GM06990 (cell line): Measurements from ENCODE around the gene TULP4.
"Not testable (repeated sequence)": the region's sequence is repeated elsewhere in the genome, so short reads cannot be mapped to it uniquely, and the experiment has no call there.

Experiments
- DNase-seq: peaks from one replicate; pipeline ENCODE4 v3.0.0-alpha.2; 2011; ENCODE audit not compliant: insufficient read length; ENCODE audit errors: extremely low read depth
- H3K27me3 ChIP-seq: replicated peaks from 2 replicates; pipeline ENCODE4 v1.6.0; 2011; ENCODE audit warnings: low read length; ENCODE audit not compliant: control insufficient read depth, insufficient read depth
- H3K36me3 ChIP-seq: 2 replicates; pipeline ENCODE4 v1.5.1; 2011; ENCODE audit warnings: low read length; ENCODE audit not compliant: control insufficient read depth, insufficient read depth
- H3K4me3 ChIP-seq: replicated peaks from 2 replicates; pipeline ENCODE4 v1.5.1; 2011; ENCODE audit warnings: low read depth, mild to moderate bottlenecking, control low read depth, low read length
- CTCF ChIP-seq: IDR thresholded peaks from 2 replicates; pipeline ENCODE4 v1.5.1; 2011; ENCODE audit warnings: low read length, control low read depth, mild to moderate bottlenecking, inconsistent platforms; ENCODE audit not compliant: insufficient read depth, poor library complexity, severe bottlenecking

TULP4 gene

DNA sequence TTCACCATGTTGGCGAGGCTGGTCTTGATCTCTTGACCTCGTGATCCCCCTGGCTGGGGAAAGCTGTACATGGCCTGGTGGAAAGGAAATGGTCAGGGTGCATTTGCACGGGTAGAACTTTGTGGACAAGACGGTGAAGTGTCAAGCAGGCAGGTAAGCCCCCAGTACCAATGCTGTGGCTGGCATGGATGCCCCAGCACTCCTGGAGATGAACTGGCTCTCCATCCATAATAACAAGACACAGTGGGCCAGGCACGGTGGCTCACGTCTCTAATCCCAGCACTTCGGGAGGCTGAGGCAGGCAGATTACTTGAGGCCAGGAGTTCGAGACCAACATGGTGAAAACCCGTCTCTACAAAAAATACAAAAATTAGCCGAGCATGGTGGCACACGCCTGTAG lies 210.4 kb downstream of the TULP4 start:
- no peak for DNase-seq

DNA sequence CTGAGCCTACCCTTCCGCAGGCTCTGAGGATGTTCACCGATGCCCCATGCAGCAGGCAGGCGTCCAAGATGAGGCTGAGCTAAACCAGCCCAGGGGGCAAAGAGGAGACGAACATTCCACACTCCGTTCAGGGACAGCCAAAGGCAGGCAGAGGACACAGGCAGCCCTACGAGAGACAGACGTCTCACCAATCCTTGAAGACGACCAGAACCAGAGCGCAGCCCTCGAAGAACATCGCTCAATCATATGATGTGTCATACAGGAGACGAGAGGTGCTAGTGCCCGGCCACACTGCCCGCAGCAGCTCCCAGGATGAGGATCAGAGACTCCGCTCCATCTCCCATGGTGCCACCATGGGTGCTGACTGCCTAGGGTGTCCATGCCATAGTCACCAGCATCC lies 212.0 kb downstream of the TULP4 start:
- no peak for TF ChIP-seq CTCF
- no peak overlapping the region for H3K4me3 ChIP-seq
- DNase-seq = no peak

More for the DNA sequence above, 210.4 kb downstream of the TULP4 start:
- Histone ChIP-seq H3K27me3 (no peaks in the 10 kb centered on the region), H3K36me3 (no peaks in the 10 kb centered on the region), H3K4me3 (no peak overlapping the region)
- no peak for TF ChIP-seq CTCF

GRCh38 chr6:158527858-158528257 lies 215.6 kb downstream of the TULP4 start:
- not testable (repeated sequence) for H3K36me3 ChIP-seq, DNase-seq, H3K4me3 ChIP-seq, H3K27me3 ChIP-seq

More for the DNA sequence above, 212.0 kb downstream of the TULP4 start:
- no peaks in the 10 kb centered on the region for H3K36me3 ChIP-seq
- H3K27me3 ChIP-seq = no peaks in the 10 kb centered on the region

DNA sequence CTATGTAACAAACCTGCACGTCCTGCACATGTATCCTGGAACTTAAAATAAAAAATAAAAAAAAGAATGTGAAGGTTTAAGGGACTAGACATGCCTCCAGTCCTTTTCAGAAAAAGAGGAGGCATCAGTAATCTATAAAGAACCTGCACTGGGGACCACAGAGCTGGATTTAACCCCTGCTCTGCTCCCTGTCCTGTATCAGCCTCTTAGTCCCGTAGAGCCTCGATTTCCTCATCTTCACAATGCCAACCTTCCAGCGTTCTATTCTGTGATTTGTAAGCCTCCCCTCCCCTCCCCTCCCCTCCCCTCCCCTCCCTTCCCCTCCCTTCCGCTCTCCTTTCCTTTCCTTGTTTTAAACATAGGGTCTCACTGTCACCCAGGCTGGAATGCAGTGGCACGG lies 216.6 kb downstream of the TULP4 start:
- no peaks in the 10 kb centered on the region for H3K27me3 ChIP-seq

GRCh38 chr6:158529629-158530028 lies 217.4 kb downstream of the TULP4 start:
- Histone ChIP-seq H3K27me3 (no peaks in the 10 kb centered on the region), H3K36me3 (no peaks in the 10 kb centered on the region), H3K4me3 (no peak overlapping the region)
- TF ChIP-seq CTCF = no peak
- DNase-seq = no peak

More for the DNA sequence above, 216.6 kb downstream of the TULP4 start:
- no peaks in the 10 kb centered on the region for H3K36me3 ChIP-seq
- no peak for DNase-seq
- TF ChIP-seq CTCF = no peak
- no peak overlapping the region for H3K4me3 ChIP-seq

DNA sequence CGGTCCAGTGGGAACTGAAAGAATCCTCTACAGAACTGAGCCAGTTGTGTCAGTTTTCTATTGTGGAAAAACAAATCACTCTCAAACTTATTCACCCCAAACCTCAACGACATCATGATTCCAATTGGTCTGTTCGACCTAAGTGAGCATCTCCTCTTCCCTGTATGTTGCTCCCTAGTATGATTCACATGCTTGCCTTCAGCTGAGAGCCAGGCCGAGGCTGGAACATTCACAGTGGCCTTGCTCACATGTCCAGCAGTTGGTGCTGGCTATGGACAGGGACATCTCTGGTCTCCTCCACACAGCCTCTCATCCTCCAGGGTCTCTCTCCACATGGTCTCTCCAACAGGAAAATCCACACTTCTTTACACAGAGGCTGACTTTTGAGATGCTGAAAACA lies 219.3 kb downstream of the TULP4 start:
- TF ChIP-seq CTCF = no peak
- H3K4me3 ChIP-seq = no peak overlapping the region
- H3K27me3 ChIP-seq = no peaks in the 10 kb centered on the region
- no peaks in the 10 kb centered on the region for H3K36me3 ChIP-seq
- no peak for DNase-seq
